Natural killer cell (primary cell): ENCODE results near the gene MAMDC4. TPM values are rescaled to one million over a fixed set of nuclear protein-coding genes. Genes with fewer than 3 reads are reported as not detected.
"Not testable (repeated sequence)": the region's sequence is repeated elsewhere in the genome, so short reads cannot be mapped to it uniquely, and the experiment has no call there.

Source experiments
- ATAC-seq, 3 donors: fragments of 150-1000 bp in 2 of 3; fragments of 200-7000 bp in 1 of 3; cut with Tn5 transposase; 1 replicate in 1 of 3; 2 replicates in 2 of 3; pipeline ENCODE4 v1.10.0; 2021; ENCODE audit warnings: mild to moderate bottlenecking in 2 of 3, moderate library complexity in 2 of 3
- DNase-seq, 2 donors: peaks; one replicate each; pipeline versions ENCODE4 v3.0.0 to v3.0.0-alpha.2; 2013 to 2021; ENCODE audit warnings: mixed read lengths in 1 of 2
- H3K27ac ChIP-seq: one replicate; pipeline ENCODE4 v1.5.1; 2013; ENCODE audit warnings: mild to moderate bottlenecking, low read length
- H3K27me3 ChIP-seq: one replicate; pipeline ENCODE4 v1.6.1; 2013; ENCODE audit warnings: low read length; ENCODE audit not compliant: control insufficient read depth, insufficient read depth
- H3K36me3 ChIP-seq: one replicate; pipeline ENCODE4 v1.6.1; 2013; ENCODE audit warnings: low read length; ENCODE audit not compliant: control insufficient read depth, insufficient read depth
- H3K4me1 ChIP-seq: one replicate; pipeline ENCODE4 v1.6.1; 2013; ENCODE audit warnings: low read length; ENCODE audit not compliant: control insufficient read depth, insufficient read depth
- H3K4me3 ChIP-seq: one replicate; pipeline ENCODE4 v1.5.1; 2013; ENCODE audit warnings: low read length
- H3K9me3 ChIP-seq: one replicate; pipeline ENCODE4 v1.6.1; 2013; ENCODE audit warnings: low read length; ENCODE audit not compliant: control insufficient read depth, insufficient read depth
- H3K27ac Mint-ChIP-seq, 2 donors: one replicate each; pipeline ENCODE4 v1.8.0; 2022; ENCODE audit warnings: mild to moderate bottlenecking in 2 of 2, mixed read lengths in 2 of 2, moderate library complexity in 1 of 2
- H3K27me3 Mint-ChIP-seq, 2 donors: one replicate each; pipeline ENCODE4 v1.8.0; 2022; ENCODE audit warnings: low read depth in 2 of 2, mixed read lengths in 2 of 2
- H3K36me3 Mint-ChIP-seq: one replicate; pipeline ENCODE4 v1.8.0; 2022; ENCODE audit warnings: mixed read lengths
- H3K4me1 Mint-ChIP-seq, 2 donors: one replicate each; pipeline ENCODE4 v1.8.0; 2022; ENCODE audit warnings: mixed read lengths in 2 of 2
- H3K4me3 Mint-ChIP-seq: one replicate; pipeline ENCODE4 v1.8.0; 2022; ENCODE audit warnings: mild to moderate bottlenecking, moderate library complexity, mixed read lengths
- H3K9me3 Mint-ChIP-seq, 2 donors: one replicate each; pipeline ENCODE4 v1.8.0; 2022; ENCODE audit warnings: mixed read lengths in 2 of 2
- WGBS: methylation state at CpG from one replicate; pipeline ENCODE4 v1.1.7; 2013; ENCODE audit warnings: missing lambda C conversion rate; ENCODE audit not compliant: insufficient coverage; 5-methylcytosine and 5-hydroxymethylcytosine counted together
- intact Hi-C: fragments of 100-400 bp; cut with micrococcal nuclease; formaldehyde crosslinking; loops from one replicate; pipeline ENCODE4 v1.14.2; 2022
- total RNA-seq, 4 donors: library from RNA; stranded (reverse); fragments of 120-200 nt in 1 of 4; gene quantifications; one replicate each; pipeline versions ENCODE4 v1.2.3 to v1.2.4, GENCODE V29; 2013 to 2022
- TF ChIP-seq, protein P1 (sequence below): fragments of 200-600 bp; IDR thresholded peaks from one replicate; pipeline ENCODE4 v1.8.0; 2022; ENCODE audit warnings: antibody characterized with exemption

Gene MAMDC4
- total RNA-seq, 3 donors from 2014 or later (not counting 1 experiment from before 2014, with no cell fraction given): 4.6 to 6.5 (median 5.8) TPM

DNA sequence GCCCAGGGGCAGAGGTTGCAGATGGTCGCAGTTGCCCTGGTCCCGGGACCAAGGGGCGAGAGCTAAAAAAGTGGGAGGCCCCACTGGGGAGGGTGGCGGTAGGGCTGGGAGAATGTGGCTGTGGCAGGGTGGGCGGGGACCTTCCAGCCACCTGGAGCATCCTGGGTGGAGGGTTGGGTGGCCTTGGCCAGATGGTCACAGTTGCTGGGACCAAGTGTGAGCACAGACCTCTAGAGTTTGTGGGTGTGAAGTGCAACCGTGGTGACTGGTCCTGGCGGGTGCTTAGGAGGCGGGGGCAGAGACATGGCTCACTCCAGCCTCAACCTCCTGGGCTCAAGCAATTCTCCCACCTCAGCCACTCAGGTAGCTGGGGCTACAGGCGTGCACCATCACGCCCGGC lies 28.5 kb downstream of the MAMDC4 start:
- H3K27ac Mint-ChIP-seq: peak overlapping the region; percentile 89 to 93
- Histone ChIP-seq H3K4me3 (no peak overlapping the region), H3K36me3 (no peaks in the 10 kb centered on the region), H3K27ac (no peak overlapping the region), H3K4me1 (peaks cover 46% of the 10 kb centered on the region), H3K27me3 (no peaks in the 10 kb centered on the region), H3K9me3 (no peaks in the 10 kb centered on the region)
- peaks cover 8 to 26% of the 10 kb centered on the region in 2 donors for H3K4me1 Mint-ChIP-seq
- no peak for ATAC-seq
- peak overlapping the region; percentile 51 for H3K4me3 Mint-ChIP-seq
- no peaks in the 10 kb centered on the region for H3K9me3 Mint-ChIP-seq
- no peaks in the 10 kb centered on the region for H3K27me3 Mint-ChIP-seq
- intact Hi-C loops: no loop called here
- WGBS: 64% methylated on average over 11 of the region's 11 CpGs
- DNase-seq: no peak
- no peaks in the 10 kb centered on the region for H3K36me3 Mint-ChIP-seq
- TF ChIP-seq, protein P1, sequence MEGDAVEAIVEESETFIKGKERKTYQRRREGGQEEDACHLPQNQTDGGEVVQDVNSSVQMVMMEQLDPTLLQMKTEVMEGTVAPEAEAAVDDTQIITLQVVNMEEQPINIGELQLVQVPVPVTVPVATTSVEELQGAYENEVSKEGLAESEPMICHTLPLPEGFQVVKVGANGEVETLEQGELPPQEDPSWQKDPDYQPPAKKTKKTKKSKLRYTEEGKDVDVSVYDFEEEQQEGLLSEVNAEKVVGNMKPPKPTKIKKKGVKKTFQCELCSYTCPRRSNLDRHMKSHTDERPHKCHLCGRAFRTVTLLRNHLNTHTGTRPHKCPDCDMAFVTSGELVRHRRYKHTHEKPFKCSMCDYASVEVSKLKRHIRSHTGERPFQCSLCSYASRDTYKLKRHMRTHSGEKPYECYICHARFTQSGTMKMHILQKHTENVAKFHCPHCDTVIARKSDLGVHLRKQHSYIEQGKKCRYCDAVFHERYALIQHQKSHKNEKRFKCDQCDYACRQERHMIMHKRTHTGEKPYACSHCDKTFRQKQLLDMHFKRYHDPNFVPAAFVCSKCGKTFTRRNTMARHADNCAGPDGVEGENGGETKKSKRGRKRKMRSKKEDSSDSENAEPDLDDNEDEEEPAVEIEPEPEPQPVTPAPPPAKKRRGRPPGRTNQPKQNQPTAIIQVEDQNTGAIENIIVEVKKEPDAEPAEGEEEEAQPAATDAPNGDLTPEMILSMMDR: no peak

DNA sequence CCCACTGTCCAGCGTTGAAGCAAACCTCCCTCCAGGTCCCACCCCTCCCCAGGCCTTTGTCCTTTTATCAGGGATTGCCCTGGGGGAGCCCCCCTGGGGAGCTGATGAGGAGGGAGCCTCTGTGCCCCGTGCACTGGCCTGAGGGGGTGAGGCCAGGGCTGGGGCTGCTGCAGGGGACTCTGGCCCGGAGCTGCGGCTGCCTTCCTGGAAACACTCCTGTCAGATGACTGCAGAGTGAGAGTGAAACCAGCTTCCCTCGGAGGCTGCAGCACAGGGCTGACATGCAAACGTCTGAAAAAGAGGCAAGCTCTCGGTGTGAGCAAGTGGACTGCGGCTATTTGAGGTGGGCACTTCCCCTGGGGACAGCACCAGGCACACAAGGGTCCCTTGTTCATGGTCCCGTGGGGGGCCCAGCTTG lies 29.6 kb downstream of the MAMDC4 start:
- DNase-seq (peak; percentile 42 to 64), ATAC-seq (peak in 1 of 3 donors; percentile 6)
- H3K9me3 Mint-ChIP-seq: no peaks in the 10 kb centered on the region
- H3K4me1 Mint-ChIP-seq: peaks cover 8 to 26% of the 10 kb centered on the region in 2 donors
- 3% methylated on average over 8 of the region's 9 CpGs for WGBS
- no peaks in the 10 kb centered on the region for H3K36me3 ChIP-seq
- H3K9me3 ChIP-seq: no peaks in the 10 kb centered on the region
- no peaks in the 10 kb centered on the region for H3K27me3 Mint-ChIP-seq
- H3K27me3 ChIP-seq: no peaks in the 10 kb centered on the region
- peak overlapping the region; percentile 30 for H3K4me3 ChIP-seq
- intact Hi-C loops: loop anchor here (1.0 kb wide), 2 partner anchors 15 to 111 kb away; partner anchors contain the start of genes EDF1 and PAXX
- peaks cover 48% of the 10 kb centered on the region for H3K4me1 ChIP-seq
- H3K27ac Mint-ChIP-seq: peak overlapping the region; percentile 89 to 93
- peak overlapping the region; percentile 90 for H3K27ac ChIP-seq
- no peaks in the 10 kb centered on the region for H3K36me3 Mint-ChIP-seq
- peak overlapping the region; percentile 81 for H3K4me3 Mint-ChIP-seq
- TF ChIP-seq, protein P1: no peak

DNA sequence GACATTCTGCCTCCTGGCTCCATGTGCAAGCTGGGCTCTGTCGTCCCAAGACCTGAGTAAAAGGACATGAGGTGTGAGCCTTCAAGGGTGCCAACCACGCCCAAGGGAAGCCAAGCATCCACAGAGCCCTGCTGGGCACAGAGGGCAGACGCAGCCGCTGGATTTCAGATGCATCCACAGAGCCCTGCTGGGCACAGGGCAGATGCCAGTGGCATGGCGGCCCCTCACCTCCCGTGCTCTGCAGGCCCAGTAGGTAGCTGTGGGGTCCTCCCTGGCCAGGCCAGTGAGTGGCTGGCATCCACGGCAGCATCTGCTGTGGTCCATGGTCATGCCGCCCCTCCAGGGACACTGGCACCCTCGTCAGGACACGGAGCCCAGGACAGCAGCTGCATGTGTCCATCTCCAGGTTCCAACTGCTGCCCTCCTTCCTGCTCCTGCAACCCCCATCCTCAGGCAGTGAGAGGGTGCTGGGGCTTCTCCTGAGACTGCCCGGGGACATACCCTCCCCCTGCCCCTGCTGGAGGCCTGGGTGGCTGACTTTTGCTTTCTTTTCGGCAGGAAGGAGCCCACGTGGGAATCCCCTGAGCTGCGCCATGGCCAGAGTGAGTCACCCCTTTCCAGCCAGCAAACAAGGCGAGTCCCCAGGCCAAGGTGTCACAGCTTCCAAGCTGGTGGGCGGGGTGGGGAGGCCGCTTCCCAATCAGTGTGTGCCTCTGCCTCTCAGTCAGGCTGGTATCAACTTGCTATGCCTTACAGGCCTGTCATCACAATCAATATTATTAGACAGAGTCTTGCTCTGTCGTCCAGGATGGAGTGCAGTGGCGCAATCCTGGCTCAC lies 30.2 kb downstream of the MAMDC4 start:
- H3K27ac ChIP-seq: peak overlapping the region; percentile 90
- H3K27ac Mint-ChIP-seq: peak overlapping the region; percentile 89 to 93
- H3K36me3 ChIP-seq: no peaks in the 10 kb centered on the region
- 21% methylated on average over 19 of the region's 19 CpGs for WGBS
- peak; percentile 57 to 74 (median 60) for ATAC-seq
- H3K27me3 Mint-ChIP-seq: no peaks in the 10 kb centered on the region
- H3K9me3 Mint-ChIP-seq: no peaks in the 10 kb centered on the region
- no peaks in the 10 kb centered on the region for H3K27me3 ChIP-seq
- H3K4me1 ChIP-seq: peaks cover 54% of the 10 kb centered on the region
- TF ChIP-seq, protein P1: no peak
- no peaks in the 10 kb centered on the region for H3K9me3 ChIP-seq
- intact Hi-C loops: loop anchor here (1.0 kb wide), 2 partner anchors 16 to 110 kb away; partner anchors contain the start of genes EDF1 and PAXX
- H3K36me3 Mint-ChIP-seq: no peaks in the 10 kb centered on the region
- H3K4me3 Mint-ChIP-seq: peak overlapping the region; percentile 81
- DNase-seq: peak; percentile 86 to 94
- H3K4me1 Mint-ChIP-seq: peaks cover 12 to 31% of the 10 kb centered on the region in 2 donors
- peak overlapping the region; percentile 30 for H3K4me3 ChIP-seq

DNA sequence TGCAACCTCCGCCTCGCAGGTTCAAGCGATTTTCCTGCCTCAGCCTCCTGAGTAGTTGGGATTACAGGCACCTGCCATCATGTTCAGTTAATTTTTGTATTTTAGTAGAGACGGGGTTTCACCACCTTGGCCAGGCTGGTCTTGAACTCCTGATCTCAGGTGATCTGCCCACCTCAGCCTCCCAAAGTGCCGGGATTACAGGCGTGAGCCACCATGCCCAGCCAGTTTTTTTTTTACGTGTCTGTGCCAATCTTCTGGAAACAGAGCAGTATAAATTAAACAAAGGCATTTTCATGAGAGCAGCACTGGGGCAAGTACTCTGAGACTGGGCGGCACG lies 30.8 kb downstream of the MAMDC4 start:
- 85% methylated on average over 9 of the region's 9 CpGs for WGBS
- peak overlapping the region; percentile 89 to 93 for H3K27ac Mint-ChIP-seq

DNA sequence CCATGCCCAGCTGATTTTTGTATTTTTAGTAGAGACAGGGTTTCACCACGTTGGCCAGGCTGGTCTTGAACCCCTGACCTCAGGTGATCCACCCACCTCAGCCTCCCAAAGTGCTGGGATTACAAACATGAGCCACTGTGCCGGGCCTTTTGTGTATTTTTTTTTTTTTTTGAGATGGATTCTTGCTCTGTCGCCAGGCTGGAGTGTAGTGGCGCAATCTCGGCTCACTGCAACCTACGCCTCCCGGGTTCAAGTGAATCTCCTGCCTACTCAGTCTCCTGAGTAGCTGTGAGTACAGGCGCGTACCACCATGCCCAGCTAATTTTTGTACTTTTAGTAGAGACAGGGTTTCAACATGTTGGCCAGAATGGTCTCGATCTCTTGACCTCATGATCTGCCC lies 31.5 kb downstream of the MAMDC4 start:
- H3K4me3 Mint-ChIP-seq, DNase-seq, H3K27me3 ChIP-seq, intact Hi-C loops, ATAC-seq, H3K9me3 Mint-ChIP-seq, H3K4me3 ChIP-seq, H3K9me3 ChIP-seq, H3K27me3 Mint-ChIP-seq, H3K36me3 Mint-ChIP-seq, H3K36me3 ChIP-seq: not testable (repeated sequence)
- H3K4me1 Mint-ChIP-seq: peaks cover 15 to 40% of the 10 kb centered on the region in 2 donors
- Histone ChIP-seq H3K27ac (peak overlapping the region; percentile 90), H3K4me1 (peaks cover 67% of the 10 kb centered on the region)
- H3K27ac Mint-ChIP-seq: peak overlapping the region; percentile 89 to 93
- 93% methylated on average over 10 of the region's 10 CpGs for WGBS

More for the DNA sequence above, 30.8 kb downstream of the MAMDC4 start:
- ATAC-seq, H3K27me3 ChIP-seq, H3K4me3 ChIP-seq, H3K9me3 ChIP-seq, H3K27me3 Mint-ChIP-seq, DNase-seq, H3K36me3 ChIP-seq, H3K36me3 Mint-ChIP-seq, H3K9me3 Mint-ChIP-seq: not testable (repeated sequence)
- intact Hi-C loops: loop anchor here (1.0 kb wide), 2 partner anchors 17 to 109 kb away; partner anchors contain the start of genes EDF1 and PAXX
- peak overlapping the region; percentile 90 for H3K27ac ChIP-seq
- Mint-ChIP-seq H3K4me3 (peak overlapping the region; percentile 81), H3K4me1 (peaks cover 15 to 35% of the 10 kb centered on the region in 2 donors)
- peaks cover 59% of the 10 kb centered on the region for H3K4me1 ChIP-seq
